A673 (cell line): ENCODE data around the gene HAUS7. TPM values are rescaled to one million over a fixed set of nuclear protein-coding genes. Genes with fewer than 3 reads are reported as not detected.

Source experiments
- BruUV-seq: library from RNA; stranded (reverse); fragments of 400-500 nt; replicated peaks from 2 replicates; lab custom pipeline; 2021; lab: Mats Ljungman, UMichigan
- CTCF ChIA-PET: fragments of 300-600 bp; sonication (Branson Sonifier 250); formaldehyde crosslinking; loops from one replicate; lab custom pipeline; 2022; ENCODE audit warnings: antibody characterized with exemption; lab: Charles Lee
- POLR2A ChIA-PET: fragments of 300-600 bp; sonication (Branson Sonifier 250); formaldehyde crosslinking; loops from one replicate; lab custom pipeline; 2022; ENCODE audit warnings: antibody characterized with exemption; ENCODE audit not compliant: low non-redundant PET; lab: Charles Lee
- DNase-seq: peaks from one replicate; pipeline ENCODE4 v3.0.0-alpha.2; 2015; ENCODE audit warnings: low spot score
- H3K27ac ChIP-seq: fragments of 200-600 bp; sonication (generic); 2 replicates; pipeline ENCODE4 v1.5.1; 2016; ENCODE audit warnings: mixed run types, low read depth, mild to moderate bottlenecking, mixed read lengths, antibody characterized with exemption, low read length; ENCODE audit not compliant: poor library complexity, severe bottlenecking
- H3K27me3 ChIP-seq: fragments of 200-600 bp; sonication (generic); replicated peaks from 2 replicates; pipeline ENCODE4 v1.6.1; 2017; ENCODE audit warnings: mixed run types, low read depth, mild to moderate bottlenecking, mixed read lengths, antibody characterized with exemption, low read length; ENCODE audit not compliant: insufficient read depth, poor library complexity
- H3K36me3 ChIP-seq: fragments of 200-600 bp; sonication (generic); 2 replicates; pipeline ENCODE4 v1.6.1; 2016; ENCODE audit warnings: mixed run types, mild to moderate bottlenecking, mixed read lengths, antibody characterized with exemption, low read length; ENCODE audit not compliant: insufficient read depth, poor library complexity, severe bottlenecking
- H3K4me1 ChIP-seq: fragments of 200-600 bp; sonication (generic); 2 replicates; pipeline ENCODE4 v1.6.1; 2017; ENCODE audit warnings: mixed run types, mild to moderate bottlenecking, mixed read lengths, antibody characterized with exemption, low read length; ENCODE audit not compliant: insufficient read depth, poor library complexity, severe bottlenecking
- H3K4me3 ChIP-seq: fragments of 200-600 bp; sonication (generic); 2 replicates; pipeline ENCODE4 v1.5.1; 2016; ENCODE audit warnings: low read depth, mixed run types, mild to moderate bottlenecking, mixed read lengths, low read length; ENCODE audit not compliant: poor library complexity, severe bottlenecking
- H3K9me3 ChIP-seq: fragments of 200-600 bp; sonication (generic); 2 replicates; pipeline ENCODE4 v1.6.1; 2016; ENCODE audit warnings: mixed run types, low read depth, mild to moderate bottlenecking, mixed read lengths, antibody characterized with exemption, low read length; ENCODE audit not compliant: poor library complexity, severe bottlenecking
- CTCF ChIP-seq: fragments of 300-800, 200-600 bp; sonication (generic); conservative IDR thresholded peaks from 2 replicates; pipeline ENCODE4 v1.5.1; 2017; ENCODE audit warnings: low read depth, mild to moderate bottlenecking, antibody characterized with exemption, low read length, moderate library complexity, mixed read lengths
- EZH2 ChIP-seq: fragments of 200-600 bp; sonication (generic); IDR thresholded peaks from 2 replicates; pipeline ENCODE4 v1.6.1; 2017; ENCODE audit warnings: borderline replicate concordance, low read depth, mild to moderate bottlenecking, mixed read lengths, antibody characterized with exemption, low read length; ENCODE audit not compliant: poor library complexity, severe bottlenecking
- intact Hi-C: fragments of 100-400 bp; cut with micrococcal nuclease; formaldehyde crosslinking; loops from one replicate; pipeline ENCODE4 v1.10.0; 2022; ENCODE audit not compliant: unreplicated experiment
- total RNA-seq: library from RNA; stranded (reverse); gene quantifications from 2 replicates; pipeline ENCODE4 v1.2.3, GENCODE V29; 2021

Gene HAUS7
- total RNA-seq, 1 experiment from 2014 or later, result 75.3 TPM

DNA sequence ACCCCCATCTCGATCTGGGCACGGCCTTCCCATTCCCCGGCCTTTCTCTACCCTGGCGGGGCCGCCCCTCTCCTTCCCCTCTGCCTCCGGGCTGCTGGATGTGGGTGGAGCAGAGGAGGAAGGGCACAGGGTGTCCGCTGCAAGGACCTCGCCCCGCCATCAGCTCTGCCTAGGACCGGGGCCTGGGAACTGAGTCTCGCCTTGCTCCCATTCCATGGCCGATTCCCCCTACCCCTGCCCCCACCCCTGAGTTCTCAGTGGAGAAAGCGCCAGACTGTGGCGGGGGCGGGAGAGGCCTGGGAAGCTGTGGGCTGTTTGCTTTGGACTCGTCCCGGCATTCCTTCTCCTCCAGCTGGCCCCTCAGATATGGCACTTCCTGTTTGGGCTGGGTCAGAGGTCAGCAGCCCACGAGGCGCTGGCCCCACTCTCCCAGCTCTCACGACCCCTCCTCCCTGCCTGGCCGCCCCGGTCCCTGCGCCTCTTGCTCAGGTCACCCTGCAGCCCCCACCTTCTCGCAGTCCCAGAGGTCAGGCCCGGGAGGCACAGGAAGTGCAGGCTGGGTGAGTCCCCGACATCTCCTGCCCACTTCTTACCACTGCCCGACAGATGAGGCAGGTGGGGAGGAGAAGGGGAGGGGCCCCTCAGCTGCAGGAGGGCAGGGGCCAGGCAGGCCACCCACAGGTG, 18.0 kb upstream of the HAUS7 start:
- CTCF ChIA-PET, result no interaction called here
- POLR2A ChIA-PET, result no interaction called here
- BruUV-seq, result no TSS peak
- DNase-seq, result no peak
- no peaks in the 10 kb centered on the region for H3K27me3 ChIP-seq
- H3K4me1 ChIP-seq, result peaks cover 19% of the 10 kb centered on the region
- intact Hi-C loops, result no loop called here
- H3K36me3 ChIP-seq, result no peaks in the 10 kb centered on the region
- TF ChIP-seq EZH2, result no peak
- TF ChIP-seq CTCF, result no peak
- H3K4me3 ChIP-seq, result no peak overlapping the region
- H3K27ac ChIP-seq, result no peak overlapping the region
- H3K9me3 ChIP-seq, result no peaks in the 10 kb centered on the region

GRCh38 chrX:153487590-153488071, 17.3 kb upstream of the HAUS7 start:
- TF ChIP-seq CTCF (no peak), EZH2 (no peak)
- DNase-seq, result no peak
- no peaks in the 10 kb centered on the region for H3K9me3 ChIP-seq
- no TSS peak for BruUV-seq
- no peaks in the 10 kb centered on the region for H3K27me3 ChIP-seq
- H3K27ac ChIP-seq, result no peak overlapping the region
- intact Hi-C loops, result no loop called here
- H3K4me1 ChIP-seq, result peaks cover 19% of the 10 kb centered on the region
- no peak overlapping the region for H3K4me3 ChIP-seq
- H3K36me3 ChIP-seq, result no peaks in the 10 kb centered on the region
- POLR2A ChIA-PET, result no interaction called here
- CTCF ChIA-PET, result no interaction called here

GRCh38 chrX:153486171-153486570, 15.8 kb upstream of the HAUS7 start:
- intact Hi-C loops, result no loop called here
- Histone ChIP-seq H3K4me1 (peaks cover 5% of the 10 kb centered on the region), H3K9me3 (no peaks in the 10 kb centered on the region), H3K27me3 (no peaks in the 10 kb centered on the region), H3K4me3 (no peak overlapping the region), H3K27ac (no peak overlapping the region), H3K36me3 (no peaks in the 10 kb centered on the region)
- no peak for TF ChIP-seq EZH2
- TF ChIP-seq CTCF, result no peak
- POLR2A ChIA-PET, result no interaction called here
- CTCF ChIA-PET, result no interaction called here
- DNase-seq, result no peak
- BruUV-seq, result no TSS peak
